KMS-11 (cell line): ENCODE measurements around the gene NPLOC4.

Experiments used
- H2AFZ ChIP-seq: fragments of 200-600 bp; sonication (generic); 2 replicates; pipeline ENCODE4 v1.6.1; 2016; ENCODE audit warnings: antibody characterized with exemption, mixed run types, low read depth
- H3K27ac ChIP-seq: fragments of 200-600 bp; sonication (generic); 2 replicates; pipeline ENCODE4 v1.6.1; 2016; ENCODE audit warnings: mild to moderate bottlenecking, mixed run types
- H3K27me3 ChIP-seq: fragments of 200-600 bp; sonication (generic); 2 replicates; pipeline ENCODE4 v1.6.1; 2017; ENCODE audit warnings: mild to moderate bottlenecking, low read depth, mixed run types, moderate library complexity; ENCODE audit not compliant: insufficient read depth
- H3K36me3 ChIP-seq: fragments of 200-600 bp; sonication (generic); 2 replicates; pipeline ENCODE4 v1.6.1; 2017; ENCODE audit warnings: mild to moderate bottlenecking, mixed run types; ENCODE audit not compliant: insufficient read depth
- H3K4me1 ChIP-seq: fragments of 200-600 bp; sonication (generic); 2 replicates; pipeline ENCODE4 v1.6.1; 2016; ENCODE audit warnings: mild to moderate bottlenecking, low read depth, mixed run types; ENCODE audit not compliant: poor library complexity, severe bottlenecking
- H3K4me2 ChIP-seq: fragments of 200-600 bp; sonication (generic); 2 replicates; pipeline ENCODE4 v1.7.0; 2016; ENCODE audit warnings: mild to moderate bottlenecking, mixed run types
- H3K4me3 ChIP-seq: fragments of 200-600 bp; sonication (generic); IDR thresholded peaks from 2 replicates; pipeline ENCODE4 v1.6.1; 2017; ENCODE audit warnings: low read depth, low read length, mixed read lengths; ENCODE audit not compliant: insufficient read depth
- H3K79me2 ChIP-seq: fragments of 200-600 bp; sonication (generic); 2 replicates; pipeline ENCODE4 v1.6.1; 2016; ENCODE audit warnings: low read depth, mixed run types; ENCODE audit not compliant: insufficient read depth
- H3K9ac ChIP-seq: fragments of 200-600 bp; sonication (generic); 2 replicates; pipeline ENCODE4 v1.6.1; 2016; ENCODE audit warnings: mild to moderate bottlenecking, mixed run types
- H4K20me1 ChIP-seq: fragments of 200-600 bp; sonication (generic); 2 replicates; pipeline ENCODE4 v1.6.1; 2016; ENCODE audit warnings: mild to moderate bottlenecking, mixed run types; ENCODE audit not compliant: insufficient read depth
- TF ChIP-seq, protein P1 (sequence below): fragments of 200-600 bp; sonication (generic); conservative IDR thresholded peaks from 2 replicates; pipeline ENCODE4 v1.6.1; 2017; ENCODE audit warnings: low read depth, mild to moderate bottlenecking, antibody characterized with exemption, low read length, moderate library complexity, mixed read lengths

Gene NPLOC4

DNA sequence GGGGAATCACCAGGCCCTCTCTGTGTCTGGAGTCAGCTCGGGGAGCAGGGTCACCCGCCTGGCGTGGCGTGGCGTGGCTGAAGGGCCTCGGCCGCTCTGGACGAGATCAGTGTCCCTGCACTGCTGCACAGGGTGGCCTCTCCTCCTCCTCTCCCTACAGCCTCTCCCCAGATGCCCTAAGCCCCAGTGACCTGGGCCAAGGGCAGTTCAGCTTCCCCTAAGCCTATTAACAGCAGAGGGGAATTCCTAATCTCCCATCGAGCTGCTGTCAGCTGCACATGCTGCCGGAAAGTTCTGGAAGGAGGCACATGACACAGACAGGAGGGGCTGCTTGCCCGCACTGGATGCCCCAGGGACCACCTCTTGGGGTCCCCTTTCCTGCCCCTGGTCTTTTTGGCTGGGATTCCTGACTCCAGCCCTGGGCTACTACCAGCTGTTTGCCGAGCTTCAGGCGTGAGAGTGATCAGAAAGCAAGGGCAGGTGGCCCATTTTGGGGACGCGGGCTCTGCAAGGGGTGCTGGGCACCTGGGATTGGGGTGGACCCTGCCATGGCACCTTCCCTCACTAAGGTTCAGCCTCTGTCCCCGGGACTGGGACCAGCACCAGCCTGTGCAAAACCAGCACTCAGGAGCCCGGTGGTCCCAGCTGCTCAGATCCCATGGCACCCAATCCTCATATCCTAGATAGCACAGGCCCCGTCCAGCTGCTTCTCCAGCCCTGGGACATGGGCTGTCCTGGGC lies 18.6 kb upstream of the NPLOC4 start:
- Histone ChIP-seq H3K27me3 (no peaks in the 10 kb centered on the region), H2AFZ (no peak overlapping the region), H3K4me1 (peaks cover 21% of the 10 kb centered on the region), H3K4me3 (no peak overlapping the region), H3K4me2 (no peak overlapping the region), H3K27ac (no peak overlapping the region), H3K79me2 (no peaks in the 10 kb centered on the region), H3K9ac (no peak overlapping the region), H4K20me1 (no peaks in the 10 kb centered on the region), H3K36me3 (no peaks in the 10 kb centered on the region)
- TF ChIP-seq, protein P1, sequence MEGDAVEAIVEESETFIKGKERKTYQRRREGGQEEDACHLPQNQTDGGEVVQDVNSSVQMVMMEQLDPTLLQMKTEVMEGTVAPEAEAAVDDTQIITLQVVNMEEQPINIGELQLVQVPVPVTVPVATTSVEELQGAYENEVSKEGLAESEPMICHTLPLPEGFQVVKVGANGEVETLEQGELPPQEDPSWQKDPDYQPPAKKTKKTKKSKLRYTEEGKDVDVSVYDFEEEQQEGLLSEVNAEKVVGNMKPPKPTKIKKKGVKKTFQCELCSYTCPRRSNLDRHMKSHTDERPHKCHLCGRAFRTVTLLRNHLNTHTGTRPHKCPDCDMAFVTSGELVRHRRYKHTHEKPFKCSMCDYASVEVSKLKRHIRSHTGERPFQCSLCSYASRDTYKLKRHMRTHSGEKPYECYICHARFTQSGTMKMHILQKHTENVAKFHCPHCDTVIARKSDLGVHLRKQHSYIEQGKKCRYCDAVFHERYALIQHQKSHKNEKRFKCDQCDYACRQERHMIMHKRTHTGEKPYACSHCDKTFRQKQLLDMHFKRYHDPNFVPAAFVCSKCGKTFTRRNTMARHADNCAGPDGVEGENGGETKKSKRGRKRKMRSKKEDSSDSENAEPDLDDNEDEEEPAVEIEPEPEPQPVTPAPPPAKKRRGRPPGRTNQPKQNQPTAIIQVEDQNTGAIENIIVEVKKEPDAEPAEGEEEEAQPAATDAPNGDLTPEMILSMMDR: no peak

DNA sequence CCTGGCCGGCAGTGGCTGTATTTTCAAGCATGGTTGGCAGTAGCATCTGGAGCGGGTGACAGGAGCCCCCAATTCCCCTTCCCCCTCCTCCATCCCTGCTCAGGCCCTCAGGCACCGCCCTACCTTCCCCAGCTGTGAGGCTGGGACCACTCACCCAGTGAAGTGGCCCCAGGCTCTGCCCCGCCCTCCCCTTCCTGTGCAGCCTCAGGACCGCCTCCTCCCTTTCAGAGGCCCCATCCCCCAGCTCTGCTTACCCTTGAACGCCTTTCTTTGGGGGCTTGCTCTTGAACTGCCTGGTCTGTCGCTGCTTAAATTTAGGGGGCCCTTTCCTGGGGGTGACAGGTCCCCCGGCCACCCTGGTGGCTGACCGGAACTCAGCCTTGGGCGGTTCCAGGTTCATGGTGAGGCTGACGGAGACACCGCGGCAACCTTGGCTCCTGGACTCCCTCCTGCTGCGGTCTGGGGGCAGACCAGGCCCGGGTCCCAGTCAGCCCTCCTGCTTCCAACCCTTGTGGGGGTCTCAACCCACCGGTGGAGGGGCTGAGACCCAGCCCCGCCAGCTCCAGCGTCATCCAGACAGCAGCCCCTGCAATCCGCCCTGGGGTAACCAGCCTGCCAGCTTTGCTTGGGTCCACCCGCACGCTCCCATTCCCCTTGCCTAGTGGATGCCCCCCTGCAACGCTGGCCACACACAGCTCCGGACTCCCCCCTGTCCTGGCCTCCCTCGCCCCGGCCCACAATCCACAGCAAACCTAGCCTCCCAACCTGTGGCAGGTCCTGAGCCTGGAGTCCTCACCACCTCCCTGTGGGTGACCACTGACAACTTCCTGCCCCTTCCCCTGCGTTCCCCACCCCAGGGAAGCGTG lies 16.2 kb upstream of the NPLOC4 start:
- no peak overlapping the region for H3K27ac ChIP-seq
- H3K27me3 ChIP-seq: no peaks in the 10 kb centered on the region
- H3K4me1 ChIP-seq: peaks cover 21% of the 10 kb centered on the region
- H3K4me3 ChIP-seq: no peak overlapping the region
- no peak overlapping the region for H3K9ac ChIP-seq
- no peak overlapping the region for H2AFZ ChIP-seq
- H3K4me2 ChIP-seq: no peak overlapping the region
- no peaks in the 10 kb centered on the region for H3K79me2 ChIP-seq
- TF ChIP-seq, protein P1: no peak
- H4K20me1 ChIP-seq: no peaks in the 10 kb centered on the region
- no peaks in the 10 kb centered on the region for H3K36me3 ChIP-seq

DNA sequence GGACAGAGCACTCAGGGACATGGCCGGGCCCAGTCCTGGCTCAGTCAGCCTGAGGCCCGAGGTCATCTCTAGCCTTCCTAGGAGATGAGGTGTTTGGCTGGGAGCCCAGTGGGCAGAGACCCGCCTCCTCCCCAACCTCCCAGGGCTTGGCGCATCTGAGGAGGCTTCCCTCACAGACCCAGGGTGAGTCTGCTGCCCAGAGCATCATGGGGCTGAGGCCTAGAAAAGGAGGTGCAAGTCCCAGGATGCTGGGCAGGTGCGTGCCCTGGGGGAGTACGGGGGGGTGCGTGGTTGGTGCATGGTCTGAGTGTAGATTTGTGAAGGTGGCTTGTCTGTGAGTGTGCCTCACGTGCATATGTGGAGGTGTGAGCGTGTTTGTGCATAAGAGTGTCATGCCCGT lies 14.8 kb upstream of the NPLOC4 start:
- Histone ChIP-seq H3K27ac (no peak overlapping the region), H3K36me3 (no peaks in the 10 kb centered on the region), H3K27me3 (no peaks in the 10 kb centered on the region), H3K9ac (no peak overlapping the region), H3K4me1 (peaks cover 13% of the 10 kb centered on the region), H3K79me2 (no peaks in the 10 kb centered on the region), H4K20me1 (no peaks in the 10 kb centered on the region), H3K4me3 (no peak overlapping the region), H2AFZ (no peak overlapping the region), H3K4me2 (no peak overlapping the region)
- TF ChIP-seq, protein P1: no peak

DNA sequence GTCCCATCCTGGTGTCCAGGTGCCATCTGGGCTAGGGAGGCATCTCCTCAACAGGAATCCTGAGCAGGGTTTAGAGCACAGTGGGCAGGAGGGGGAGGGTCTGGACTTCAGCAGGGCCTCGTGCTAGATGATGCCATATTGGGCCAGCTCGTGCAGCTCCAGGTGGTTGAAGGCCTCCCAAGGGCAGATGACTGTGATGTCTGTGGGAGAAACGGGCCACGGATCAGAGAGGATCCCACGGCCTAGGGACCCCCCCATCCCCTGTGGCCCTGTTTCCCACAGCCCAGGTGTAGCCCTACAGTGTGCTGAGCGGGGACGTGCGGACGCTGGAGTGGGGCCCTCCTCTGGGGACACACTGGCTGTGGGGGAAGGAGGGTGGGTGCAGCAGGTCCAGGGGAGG lies 14.0 kb upstream of the NPLOC4 start:
- H3K4me3 ChIP-seq: no peak overlapping the region
- H3K79me2 ChIP-seq: no peaks in the 10 kb centered on the region
- H3K9ac ChIP-seq: no peak overlapping the region
- H4K20me1 ChIP-seq: no peaks in the 10 kb centered on the region
- no peaks in the 10 kb centered on the region for H3K27me3 ChIP-seq
- H3K4me1 ChIP-seq: peaks cover 9% of the 10 kb centered on the region
- TF ChIP-seq, protein P1: no peak
- H3K36me3 ChIP-seq: no peaks in the 10 kb centered on the region
- no peak overlapping the region for H3K4me2 ChIP-seq
- H3K27ac ChIP-seq: no peak overlapping the region
- no peak overlapping the region for H2AFZ ChIP-seq
